Endothelial cell of umbilical vein (primary cell): ENCODE measurements around the gene RAD51B.

Experiments used
- CTCF ChIP-seq, 2 donors: IDR thresholded peaks; 1 replicate in 1 of 2; 2 replicates in 1 of 2; pipeline ENCODE4 v1.5.1; 2011; ENCODE audit warnings: low read length in 2 of 2, mild to moderate bottlenecking in 2 of 2, moderate library complexity in 2 of 2, control low read depth in 1 of 2, inconsistent platforms in 1 of 2, low read depth in 1 of 2; ENCODE audit not compliant: insufficient read depth in 1 of 2; ENCODE audit errors: extremely low read depth in 1 of 2
- EZH2 ChIP-seq: IDR thresholded peaks from 2 replicates; pipeline ENCODE4 v1.6.1; 2012; ENCODE audit warnings: borderline replicate concordance, low read depth, mild to moderate bottlenecking, moderate library complexity, low read length, inconsistent platforms; ENCODE audit not compliant: severe bottlenecking

GRCh38 chr14:68734231-68734732 is 914.7 kb downstream of the RAD51B start:
- TF ChIP-seq CTCF (IDR thresholded peaks at IDR 0.05; ENCODE audit: extremely low read depth in 1 of 2, insufficient read depth in 1 of 2, low read depth in 1 of 2, low read length in 2 of 2) = no peak
- TF ChIP-seq EZH2 = no peak
